Trophoblast cell (in vitro differentiated cells and primary cell): ENCODE results near the gene LIPF.
A peak's percentile ranks its signal among the peaks of the same experiment; 100 is the strongest.

ENCODE experiments used
- DNase-seq, 2 donors: peaks; one replicate each; pipeline ENCODE4 v3.0.0-alpha.2; 2016
- H2AFZ ChIP-seq: 2 replicates; pipeline ENCODE4 v1.6.1; 2013; ENCODE audit warnings: low read length, moderate library complexity, mild to moderate bottlenecking; ENCODE audit not compliant: insufficient read depth, poor library complexity
- H2AK5ac ChIP-seq: 2 replicates; pipeline ENCODE4 v1.6.1; 2013; ENCODE audit warnings: mild to moderate bottlenecking, low read length
- H2BK120ac ChIP-seq: 2 replicates; pipeline ENCODE4 v1.6.1; 2013; ENCODE audit warnings: low read length, mild to moderate bottlenecking, moderate library complexity; ENCODE audit not compliant: insufficient read depth, poor library complexity
- H2BK12ac ChIP-seq: 2 replicates; pipeline ENCODE4 v1.6.1; 2013; ENCODE audit warnings: mild to moderate bottlenecking, low read length, moderate library complexity
- H2BK5ac ChIP-seq: 2 replicates; pipeline ENCODE4 v1.6.1; 2013; ENCODE audit warnings: low read length, low read depth, moderate library complexity, mild to moderate bottlenecking; ENCODE audit not compliant: poor library complexity
- H3K14ac ChIP-seq: 2 replicates; pipeline ENCODE4 v1.6.1; 2013; ENCODE audit warnings: mild to moderate bottlenecking, low read length
- H3K18ac ChIP-seq: 2 replicates; pipeline ENCODE4 v1.6.1; 2013; ENCODE audit warnings: mild to moderate bottlenecking, low read length
- H3K23ac ChIP-seq: 2 replicates; pipeline ENCODE4 v1.6.1; 2013; ENCODE audit warnings: low read length
- H3K27ac ChIP-seq: 2 replicates; pipeline ENCODE4 v1.5.1; 2013; ENCODE audit warnings: low read depth, mild to moderate bottlenecking, inconsistent platforms, low read length, moderate library complexity
- H3K27me3 ChIP-seq: 2 replicates; pipeline ENCODE4 v1.6.1; 2013; ENCODE audit warnings: inconsistent platforms, mild to moderate bottlenecking, low read length, moderate library complexity; ENCODE audit not compliant: insufficient read depth
- H3K36me3 ChIP-seq, 2 experiments: 1 replicate in 1 of 2; 2 replicates in 1 of 2; pipeline ENCODE4 v1.6.1; 2013; ENCODE audit warnings: low read length in 2 of 2, mild to moderate bottlenecking in 2 of 2, moderate library complexity in 1 of 2; ENCODE audit not compliant: insufficient read depth in 2 of 2, control insufficient read depth in 1 of 2
- H3K4ac ChIP-seq: 2 replicates; pipeline ENCODE4 v1.6.1; 2013; ENCODE audit warnings: low read depth, mild to moderate bottlenecking, low read length, moderate library complexity
- H3K4me1 ChIP-seq, 2 experiments: 1 replicate in 1 of 2; 2 replicates in 1 of 2; pipeline ENCODE4 v1.6.1; 2013; ENCODE audit warnings: low read length in 2 of 2, mild to moderate bottlenecking in 2 of 2, moderate library complexity in 1 of 2; ENCODE audit not compliant: insufficient read depth in 2 of 2, control insufficient read depth in 1 of 2
- H3K4me2 ChIP-seq: 2 replicates; pipeline ENCODE4 v1.6.1; 2013; ENCODE audit warnings: inconsistent platforms, mild to moderate bottlenecking, low read length, moderate library complexity
- H3K4me3 ChIP-seq: 2 replicates; pipeline ENCODE4 v1.5.1; 2013; ENCODE audit warnings: mild to moderate bottlenecking, low read depth, low read length, inconsistent platforms
- H3K79me1 ChIP-seq: one replicate; pipeline ENCODE4 v1.6.1; 2013; ENCODE audit warnings: low read length
- H3K79me2 ChIP-seq: 2 replicates; pipeline ENCODE4 v1.6.1; 2013; ENCODE audit warnings: low read length, mild to moderate bottlenecking; ENCODE audit not compliant: control insufficient read depth, insufficient read depth, poor library complexity
- H3K9ac ChIP-seq: 2 replicates; pipeline ENCODE4 v1.6.1; 2013; ENCODE audit warnings: mild to moderate bottlenecking, low read length
- H3K9me3 ChIP-seq: 2 replicates; pipeline ENCODE4 v1.6.1; 2013; ENCODE audit warnings: low read depth, mild to moderate bottlenecking, control low read depth, inconsistent platforms, low read length; ENCODE audit not compliant: insufficient read depth
- H4K12ac ChIP-seq: 2 replicates; pipeline ENCODE4 v1.6.1; 2013; ENCODE audit warnings: low read depth, mild to moderate bottlenecking, low read length, moderate library complexity
- H4K8ac ChIP-seq: 2 replicates; pipeline ENCODE4 v1.6.1; 2013; ENCODE audit warnings: low read depth, mild to moderate bottlenecking, low read length, moderate library complexity
- H4K91ac ChIP-seq: one replicate; pipeline ENCODE4 v1.6.1; 2013; ENCODE audit warnings: low read depth, mild to moderate bottlenecking, low read length, moderate library complexity
- WGBS: extraction: QIAGEN DNeasy Blood & Tissue Kit; methylation state at CpG from one replicate; pipeline ENCODE4 v1.1.7; 2013; ENCODE audit warnings: missing lambda C conversion rate; ENCODE audit not compliant: insufficient read length, insufficient coverage; ENCODE audit errors: extremely low coverage; 5-methylcytosine and 5-hydroxymethylcytosine counted together

Gene LIPF

DNA sequence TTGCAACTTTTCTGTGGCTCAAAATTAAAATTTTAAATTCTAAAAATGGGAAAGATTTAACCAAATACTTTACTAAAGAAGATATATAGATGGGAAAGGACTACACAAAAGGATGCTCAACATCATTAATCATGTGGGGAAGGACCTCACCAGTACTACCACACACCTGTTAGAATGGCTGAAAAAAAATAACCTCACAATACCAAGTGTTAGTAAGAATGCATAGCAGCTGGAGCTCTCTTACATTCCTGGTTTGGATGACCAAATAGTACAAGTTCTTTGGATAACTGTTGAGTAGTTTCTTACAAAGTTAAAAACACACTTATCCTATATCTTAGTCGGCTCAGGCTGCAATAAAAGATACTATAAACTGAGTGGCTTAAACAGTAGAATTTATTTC, 43.8 kb upstream of the LIPF start:
- Histone ChIP-seq H2AFZ (no peak overlapping the region), H3K4ac (no peak overlapping the region), H3K4me3 (no peak overlapping the region), H2BK5ac (no peak overlapping the region), H3K4me2 (no peak overlapping the region), H3K23ac (no peak overlapping the region), H3K14ac (no peak overlapping the region), H2BK120ac (no peak overlapping the region), H3K4me1 (no peaks in the 10 kb centered on the region), H4K8ac (no peak overlapping the region), H3K79me1 (no peaks in the 10 kb centered on the region), H2AK5ac (no peak overlapping the region), H2BK12ac (no peak overlapping the region), H3K27ac (no peak overlapping the region), H3K79me2 (no peaks in the 10 kb centered on the region), H3K9me3 (no peaks in the 10 kb centered on the region), H3K9ac (no peak overlapping the region), H3K18ac (no peak overlapping the region), H3K36me3 (no peaks in the 10 kb centered on the region), H4K12ac (no peak overlapping the region), H3K27me3 (no peaks in the 10 kb centered on the region), H4K91ac (no peak overlapping the region)
- no CpG with 5 or more reads among the region's 1 CpG for WGBS
- DNase-seq = peak in 1 of 2 donors; percentile 29

DNA sequence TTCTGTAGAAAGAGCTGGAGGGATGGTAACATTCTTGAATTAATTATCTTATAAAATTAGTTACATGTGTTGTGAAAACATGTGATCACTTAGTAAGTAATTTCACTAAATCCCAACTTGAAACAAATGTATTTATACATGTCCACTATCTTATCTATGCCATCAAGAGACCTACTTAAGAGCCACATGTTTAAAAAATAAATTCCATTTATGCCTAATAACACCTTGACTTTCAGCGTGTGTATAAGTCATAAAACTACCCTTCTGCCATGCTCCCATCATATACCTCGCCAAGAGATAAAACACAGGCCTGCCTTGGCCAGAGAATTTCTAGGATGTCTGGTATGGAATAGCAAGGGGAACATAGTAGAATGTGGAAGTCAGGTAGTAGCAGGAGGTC, 40.4 kb upstream of the LIPF start:
- Histone ChIP-seq H2AFZ (no peak overlapping the region), H2BK12ac (no peak overlapping the region), H3K4ac (no peak overlapping the region), H3K23ac (no peak overlapping the region), H3K4me2 (no peak overlapping the region), H2BK5ac (no peak overlapping the region), H2AK5ac (no peak overlapping the region), H3K4me3 (no peak overlapping the region), H3K4me1 (no peaks in the 10 kb centered on the region), H3K27ac (no peak overlapping the region), H3K9me3 (no peaks in the 10 kb centered on the region), H3K79me2 (no peaks in the 10 kb centered on the region), H4K12ac (no peak overlapping the region), H4K8ac (no peak overlapping the region), H4K91ac (no peak overlapping the region), H3K9ac (no peak overlapping the region), H2BK120ac (no peak overlapping the region), H3K14ac (no peak overlapping the region), H3K79me1 (no peaks in the 10 kb centered on the region), H3K27me3 (no peaks in the 10 kb centered on the region), H3K36me3 (no peaks in the 10 kb centered on the region), H3K18ac (no peak overlapping the region)
- WGBS = no CpG with 5 or more reads among the region's 2 CpGs
- DNase-seq = no peak

DNA sequence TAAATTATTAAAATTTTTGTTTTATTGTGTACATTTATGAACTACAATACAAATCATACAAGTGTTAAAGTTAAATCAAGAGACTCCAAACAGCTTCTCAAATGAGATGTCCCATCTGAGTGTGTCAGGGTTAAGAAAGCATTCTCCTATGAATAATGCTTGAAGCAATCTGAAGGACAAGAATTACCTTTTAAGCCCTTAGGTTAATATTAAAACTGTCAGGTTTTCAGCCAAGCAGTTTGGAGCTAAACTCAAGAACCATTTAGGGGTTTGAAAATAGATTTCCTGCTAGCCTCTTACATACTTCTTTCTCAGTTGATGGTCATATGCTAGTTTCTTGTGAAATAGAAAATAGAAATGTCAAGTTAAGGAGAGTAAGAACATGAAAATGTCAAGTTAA, 39.4 kb upstream of the LIPF start:
- H3K9ac ChIP-seq = no peak overlapping the region
- no peaks in the 10 kb centered on the region for H3K79me1 ChIP-seq
- no peak overlapping the region for H2BK120ac ChIP-seq
- no peak overlapping the region for H2AK5ac ChIP-seq
- no peaks in the 10 kb centered on the region for H3K79me2 ChIP-seq
- no peak overlapping the region for H3K14ac ChIP-seq
- H3K4me1 ChIP-seq = no peaks in the 10 kb centered on the region
- H3K18ac ChIP-seq = no peak overlapping the region
- no peak overlapping the region for H3K4ac ChIP-seq
- H3K27ac ChIP-seq = no peak overlapping the region
- no peaks in the 10 kb centered on the region for H3K36me3 ChIP-seq
- H3K9me3 ChIP-seq = no peaks in the 10 kb centered on the region
- H2AFZ ChIP-seq = no peak overlapping the region
- no peaks in the 10 kb centered on the region for H3K27me3 ChIP-seq
- DNase-seq = no peak
- no peak overlapping the region for H3K23ac ChIP-seq
- no peak overlapping the region for H2BK5ac ChIP-seq
- H3K4me2 ChIP-seq = no peak overlapping the region
- no peak overlapping the region for H4K91ac ChIP-seq
- H3K4me3 ChIP-seq = no peak overlapping the region
- no peak overlapping the region for H4K12ac ChIP-seq
- H2BK12ac ChIP-seq = no peak overlapping the region
- H4K8ac ChIP-seq = no peak overlapping the region

DNA sequence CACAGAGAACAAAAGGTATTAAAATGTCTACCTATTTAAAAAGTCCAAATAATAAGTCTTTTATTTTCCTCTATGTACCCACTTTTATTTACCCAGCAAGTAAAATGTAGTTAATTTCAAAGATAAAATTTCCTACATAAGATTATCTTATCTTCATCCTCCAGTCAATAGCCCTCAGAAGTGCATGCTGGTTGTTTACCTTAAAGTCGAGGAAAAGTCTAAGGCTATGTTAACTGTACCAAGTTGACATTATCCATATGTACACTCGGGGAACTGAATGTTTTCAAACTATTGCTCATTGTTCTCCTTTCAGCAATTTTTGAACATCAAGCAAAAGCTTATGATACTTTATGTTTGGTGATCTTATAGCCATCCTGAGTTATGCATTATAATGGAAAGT, 24.1 kb upstream of the LIPF start:
- Histone ChIP-seq H3K4me2 (no peak overlapping the region), H3K4me3 (no peak overlapping the region), H2AFZ (no peak overlapping the region), H4K8ac (no peak overlapping the region), H3K79me1 (no peaks in the 10 kb centered on the region), H3K9me3 (no peaks in the 10 kb centered on the region), H3K14ac (no peak overlapping the region), H3K36me3 (no peaks in the 10 kb centered on the region), H3K4me1 (no peaks in the 10 kb centered on the region), H3K79me2 (no peaks in the 10 kb centered on the region), H3K27me3 (no peaks in the 10 kb centered on the region), H3K27ac (no peak overlapping the region), H2BK5ac (no peak overlapping the region), H2BK120ac (no peak overlapping the region), H3K9ac (no peak overlapping the region), H3K18ac (no peak overlapping the region), H3K23ac (no peak overlapping the region), H4K91ac (no peak overlapping the region), H2AK5ac (no peak overlapping the region), H4K12ac (no peak overlapping the region), H2BK12ac (no peak overlapping the region), H3K4ac (no peak overlapping the region)
- no peak for DNase-seq
- WGBS = no CpG with 5 or more reads among the region's 2 CpGs

DNA sequence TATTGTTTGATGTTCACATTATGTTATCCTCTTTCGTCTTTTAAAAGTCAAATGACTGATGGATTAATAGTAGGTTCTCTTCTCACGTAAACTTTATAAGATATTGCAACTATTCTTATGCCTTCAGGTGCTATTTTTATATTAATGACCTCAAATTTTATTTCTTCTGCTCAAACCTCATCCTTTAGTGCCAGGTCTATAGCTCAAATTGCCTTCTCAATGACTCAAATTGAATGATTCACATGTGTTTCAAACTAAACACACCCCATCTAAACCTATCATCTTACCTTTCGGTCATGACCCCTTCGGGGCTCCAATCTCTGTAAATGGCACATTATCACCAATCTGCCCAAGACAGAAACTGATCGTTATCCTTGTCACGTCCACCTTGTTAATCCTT, 22.0 kb upstream of the LIPF start:
- Histone ChIP-seq H3K4me3 (no peak overlapping the region), H2BK120ac (no peak overlapping the region), H3K9me3 (no peaks in the 10 kb centered on the region), H2AFZ (no peak overlapping the region), H2AK5ac (no peak overlapping the region), H2BK12ac (no peak overlapping the region), H3K4me1 (no peaks in the 10 kb centered on the region), H3K9ac (no peak overlapping the region), H3K79me1 (no peaks in the 10 kb centered on the region), H4K91ac (no peak overlapping the region), H3K4me2 (no peak overlapping the region), H3K27me3 (no peaks in the 10 kb centered on the region), H3K4ac (no peak overlapping the region), H4K12ac (no peak overlapping the region), H3K36me3 (no peaks in the 10 kb centered on the region), H3K18ac (no peak overlapping the region), H4K8ac (no peak overlapping the region), H3K79me2 (no peaks in the 10 kb centered on the region), H3K23ac (no peak overlapping the region), H3K14ac (no peak overlapping the region), H3K27ac (no peak overlapping the region), H2BK5ac (no peak overlapping the region)
- no peak for DNase-seq
- no CpG with 5 or more reads among the region's 6 CpGs for WGBS
